ENCODE measurements around the gene THEMIS. TPM values are rescaled to one million over a fixed set of nuclear protein-coding genes. Genes with fewer than 3 reads are reported as not detected.

Gene THEMIS
- polyA plus RNA-seq, 1 donor (not counting 4 experiments of a cell fraction or from before 2014, with no cell fraction given), result not detected

DNA sequence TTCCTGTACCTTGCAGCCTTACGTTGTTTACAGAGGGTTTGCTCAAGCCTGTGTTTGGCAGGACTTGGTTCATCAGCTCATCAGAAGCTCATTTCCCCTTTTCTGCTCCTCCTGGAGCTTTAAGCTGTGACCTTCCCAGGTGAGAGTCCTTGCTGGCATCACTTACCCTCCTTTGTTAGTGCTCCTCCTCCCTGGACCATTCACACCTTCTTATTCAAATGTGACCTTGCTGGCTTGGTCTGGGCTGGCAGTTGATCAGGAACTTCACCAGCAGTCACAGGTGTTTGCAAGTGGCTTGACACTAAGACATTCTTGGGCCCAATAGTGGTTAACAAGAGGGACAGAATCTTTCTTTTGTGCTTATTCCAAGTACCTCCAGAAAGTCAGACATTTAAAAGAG lies 175.0 kb downstream of the THEMIS start:
- Histone ChIP-seq H2AFZ (ENCODE audit: control insufficient read depth, low read length) (no peak overlapping the region), H3K27ac (ENCODE audit: control insufficient read depth, insufficient read depth, low read length) (no peak overlapping the region), H3K9ac (ENCODE audit: control insufficient read depth, extremely low read depth, insufficient read depth, low read length) (no peak overlapping the region), H3K9me3 (ENCODE audit: control insufficient read depth, low read depth, low read length) (no peaks in the 10 kb centered on the region), H3K79me2 (ENCODE audit: control insufficient read depth, insufficient read depth, low read length) (no peaks in the 10 kb centered on the region), H3K27me3 (ENCODE audit: control insufficient read depth, extremely low read depth, insufficient read depth, low read length) (peaks cover 10% of the 10 kb centered on the region), H4K20me1 (ENCODE audit: control insufficient read depth, extremely low read depth, insufficient read depth, low read length) (no peaks in the 10 kb centered on the region), H3K4me3 (ENCODE audit: control insufficient read depth in 2 of 3, extremely low read depth in 1 of 3, insufficient read depth in 2 of 3, low read depth in 1 of 3, low read length in 3 of 3) (no peak overlapping the region), H3K4me1 (ENCODE audit: control insufficient read depth, extremely low read depth, insufficient read depth, low read length) (no peaks in the 10 kb centered on the region), H3K9me1 (ENCODE audit: control insufficient read depth, extremely low read depth, insufficient read depth, low read length) (no peaks in the 10 kb centered on the region), H3K36me3 (ENCODE audit: control insufficient read depth in 2 of 2, extremely low read depth in 1 of 2, insufficient read depth in 2 of 2, low read length in 2 of 2) (no peaks in the 10 kb centered on the region), H3K4me2 (ENCODE audit: control insufficient read depth, extremely low read depth, insufficient read depth, low read depth, low read length) (no peak overlapping the region)
- FAIRE-seq (no peak), DNase-seq (ENCODE audit: low read depth, low spot score) (no peak)
- no peak for TF ChIP-seq EZH2 (IDR thresholded peaks at IDR 0.05; ENCODE audit: low read length)
- TF ChIP-seq, protein P1, sequence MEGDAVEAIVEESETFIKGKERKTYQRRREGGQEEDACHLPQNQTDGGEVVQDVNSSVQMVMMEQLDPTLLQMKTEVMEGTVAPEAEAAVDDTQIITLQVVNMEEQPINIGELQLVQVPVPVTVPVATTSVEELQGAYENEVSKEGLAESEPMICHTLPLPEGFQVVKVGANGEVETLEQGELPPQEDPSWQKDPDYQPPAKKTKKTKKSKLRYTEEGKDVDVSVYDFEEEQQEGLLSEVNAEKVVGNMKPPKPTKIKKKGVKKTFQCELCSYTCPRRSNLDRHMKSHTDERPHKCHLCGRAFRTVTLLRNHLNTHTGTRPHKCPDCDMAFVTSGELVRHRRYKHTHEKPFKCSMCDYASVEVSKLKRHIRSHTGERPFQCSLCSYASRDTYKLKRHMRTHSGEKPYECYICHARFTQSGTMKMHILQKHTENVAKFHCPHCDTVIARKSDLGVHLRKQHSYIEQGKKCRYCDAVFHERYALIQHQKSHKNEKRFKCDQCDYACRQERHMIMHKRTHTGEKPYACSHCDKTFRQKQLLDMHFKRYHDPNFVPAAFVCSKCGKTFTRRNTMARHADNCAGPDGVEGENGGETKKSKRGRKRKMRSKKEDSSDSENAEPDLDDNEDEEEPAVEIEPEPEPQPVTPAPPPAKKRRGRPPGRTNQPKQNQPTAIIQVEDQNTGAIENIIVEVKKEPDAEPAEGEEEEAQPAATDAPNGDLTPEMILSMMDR (optimal IDR thresholded peaks at IDR 0.05 in 1 of 3, IDR thresholded peaks at IDR 0.05 in 1 of 3, conservative IDR thresholded peaks at IDR 0.05 in 1 of 3; ENCODE audit: extremely low read depth in 1 of 3, insufficient read depth in 2 of 3, low read length in 3 of 3), result no peak
- dilution Hi-C loops (cut with MboI; ENCODE audit: extremely low pct_ligation_motif_present, low sequenced_read_pairs), result no loop called here

DNA sequence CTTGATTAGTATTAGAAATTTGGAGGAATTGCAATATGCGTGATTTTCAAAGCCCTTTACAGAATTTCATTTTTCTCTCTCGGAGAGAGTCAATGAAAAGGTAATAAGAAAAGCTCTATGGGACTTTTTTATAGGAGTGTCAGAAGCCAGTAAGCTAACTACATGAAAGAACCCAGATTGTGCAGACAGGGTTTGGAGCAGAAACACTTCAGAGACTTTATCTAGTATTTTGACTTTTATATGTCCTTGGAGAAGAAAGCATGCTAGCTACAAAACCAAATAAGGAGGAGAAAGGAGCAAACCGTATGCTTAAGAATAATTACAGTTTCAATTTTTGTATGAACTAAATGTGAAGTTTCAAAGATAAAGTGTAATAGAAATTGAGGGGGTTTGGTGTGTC lies 182.2 kb downstream of the THEMIS start:
- H2AFZ ChIP-seq (ENCODE audit: control insufficient read depth, low read length), result no peak overlapping the region
- H4K20me1 ChIP-seq (ENCODE audit: control insufficient read depth, extremely low read depth, insufficient read depth, low read length), result no peaks in the 10 kb centered on the region
- H3K9me3 ChIP-seq (ENCODE audit: control insufficient read depth, low read depth, low read length), result no peaks in the 10 kb centered on the region
- FAIRE-seq (no peak), DNase-seq (ENCODE audit: low read depth, low spot score) (no peak)
- no peak overlapping the region for H3K27ac ChIP-seq (ENCODE audit: control insufficient read depth, insufficient read depth, low read length)
- H3K9me1 ChIP-seq (ENCODE audit: control insufficient read depth, extremely low read depth, insufficient read depth, low read length), result no peaks in the 10 kb centered on the region
- peaks cover 5% of the 10 kb centered on the region for H3K27me3 ChIP-seq (ENCODE audit: control insufficient read depth, extremely low read depth, insufficient read depth, low read length)
- no peak overlapping the region for H3K9ac ChIP-seq (ENCODE audit: control insufficient read depth, extremely low read depth, insufficient read depth, low read length)
- H3K4me3 ChIP-seq (ENCODE audit: control insufficient read depth in 2 of 3, extremely low read depth in 1 of 3, insufficient read depth in 2 of 3, low read depth in 1 of 3, low read length in 3 of 3), result no peak overlapping the region
- peaks cover 6% of the 10 kb centered on the region for H3K4me1 ChIP-seq (ENCODE audit: control insufficient read depth, extremely low read depth, insufficient read depth, low read length)
- no peaks in the 10 kb centered on the region for H3K36me3 ChIP-seq (ENCODE audit: control insufficient read depth in 2 of 2, extremely low read depth in 1 of 2, insufficient read depth in 2 of 2, low read length in 2 of 2)
- dilution Hi-C loops (cut with MboI; ENCODE audit: extremely low pct_ligation_motif_present, low sequenced_read_pairs), result no loop called here
- H3K79me2 ChIP-seq (ENCODE audit: control insufficient read depth, insufficient read depth, low read length), result no peaks in the 10 kb centered on the region
- no peak overlapping the region for H3K4me2 ChIP-seq (ENCODE audit: control insufficient read depth, extremely low read depth, insufficient read depth, low read depth, low read length)
- TF ChIP-seq EZH2 (IDR thresholded peaks at IDR 0.05; ENCODE audit: low read length), result no peak
- TF ChIP-seq, protein P1 (optimal IDR thresholded peaks at IDR 0.05 in 1 of 3, IDR thresholded peaks at IDR 0.05 in 1 of 3, conservative IDR thresholded peaks at IDR 0.05 in 1 of 3; ENCODE audit: extremely low read depth in 1 of 3, insufficient read depth in 2 of 3, low read length in 3 of 3), result no peak
